SU-DHL-6 (cell line): ENCODE measurements around the gene CEP70.

Source experiments
- EZH2phosphoT487 ChIP-seq: fragments of 200-600 bp; sonication (generic), shearing (Covaris generic); conservative IDR thresholded peaks from 2 replicates; pipeline ENCODE4 v1.6.1; 2018; ENCODE audit warnings: mild to moderate bottlenecking, antibody characterized with exemption, low read length, moderate library complexity, mixed read lengths
- TF ChIP-seq, protein P1 (sequence below): fragments of 200-600 bp; sonication (generic); IDR thresholded peaks from one replicate; pipeline ENCODE4 v1.5.1; 2017; ENCODE audit warnings: antibody characterized with exemption, mild to moderate bottlenecking, low read length, moderate library complexity; ENCODE audit not compliant: insufficient read depth, poor library complexity, severe bottlenecking

DNA sequence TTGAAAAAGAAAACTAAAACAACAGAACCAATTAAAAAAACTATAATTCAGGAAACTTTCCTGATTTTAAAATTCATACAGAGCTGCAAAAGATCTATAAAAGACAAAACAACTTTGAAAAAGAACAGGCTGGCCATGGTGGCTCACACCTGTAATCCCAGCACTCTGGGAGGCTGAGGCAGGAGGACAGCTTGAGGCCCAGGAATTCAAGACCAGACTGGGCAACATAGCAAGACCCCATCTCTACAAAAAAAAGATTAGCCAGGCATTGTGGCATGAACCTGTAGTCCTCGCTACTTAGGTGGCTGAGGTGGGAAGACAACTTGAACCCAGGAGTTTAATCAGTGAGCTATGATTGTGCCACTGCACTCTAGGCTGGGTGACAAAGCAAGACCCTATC lies 6.7 kb downstream of the CEP70 start:
- TF ChIP-seq, protein P1, sequence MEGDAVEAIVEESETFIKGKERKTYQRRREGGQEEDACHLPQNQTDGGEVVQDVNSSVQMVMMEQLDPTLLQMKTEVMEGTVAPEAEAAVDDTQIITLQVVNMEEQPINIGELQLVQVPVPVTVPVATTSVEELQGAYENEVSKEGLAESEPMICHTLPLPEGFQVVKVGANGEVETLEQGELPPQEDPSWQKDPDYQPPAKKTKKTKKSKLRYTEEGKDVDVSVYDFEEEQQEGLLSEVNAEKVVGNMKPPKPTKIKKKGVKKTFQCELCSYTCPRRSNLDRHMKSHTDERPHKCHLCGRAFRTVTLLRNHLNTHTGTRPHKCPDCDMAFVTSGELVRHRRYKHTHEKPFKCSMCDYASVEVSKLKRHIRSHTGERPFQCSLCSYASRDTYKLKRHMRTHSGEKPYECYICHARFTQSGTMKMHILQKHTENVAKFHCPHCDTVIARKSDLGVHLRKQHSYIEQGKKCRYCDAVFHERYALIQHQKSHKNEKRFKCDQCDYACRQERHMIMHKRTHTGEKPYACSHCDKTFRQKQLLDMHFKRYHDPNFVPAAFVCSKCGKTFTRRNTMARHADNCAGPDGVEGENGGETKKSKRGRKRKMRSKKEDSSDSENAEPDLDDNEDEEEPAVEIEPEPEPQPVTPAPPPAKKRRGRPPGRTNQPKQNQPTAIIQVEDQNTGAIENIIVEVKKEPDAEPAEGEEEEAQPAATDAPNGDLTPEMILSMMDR: no peak
- no peak for TF ChIP-seq EZH2phosphoT487
